HL-60 (cell line): ENCODE measurements around the gene MICU1.

ENCODE experiments used
- GABPA ChIP-seq: IDR thresholded peaks from 2 replicates; pipeline ENCODE4 v1.6.1; 2012; ENCODE audit warnings: low read depth
- POLR2AphosphoS5 ChIP-seq: IDR thresholded peaks from 2 replicates; pipeline ENCODE4 v1.6.1; 2012; ENCODE audit warnings: low read depth
- TF ChIP-seq, protein P1 (sequence below): IDR thresholded peaks from 2 replicates; pipeline ENCODE4 v1.6.1; 2012; ENCODE audit warnings: low read depth; ENCODE audit not compliant: insufficient replicate concordance
- TF ChIP-seq, protein P2 (sequence below): IDR thresholded peaks from one replicate; pipeline ENCODE4 v1.5.1; 2011; ENCODE audit warnings: low read length, control low read depth, inconsistent platforms; ENCODE audit not compliant: insufficient read depth

DNA sequence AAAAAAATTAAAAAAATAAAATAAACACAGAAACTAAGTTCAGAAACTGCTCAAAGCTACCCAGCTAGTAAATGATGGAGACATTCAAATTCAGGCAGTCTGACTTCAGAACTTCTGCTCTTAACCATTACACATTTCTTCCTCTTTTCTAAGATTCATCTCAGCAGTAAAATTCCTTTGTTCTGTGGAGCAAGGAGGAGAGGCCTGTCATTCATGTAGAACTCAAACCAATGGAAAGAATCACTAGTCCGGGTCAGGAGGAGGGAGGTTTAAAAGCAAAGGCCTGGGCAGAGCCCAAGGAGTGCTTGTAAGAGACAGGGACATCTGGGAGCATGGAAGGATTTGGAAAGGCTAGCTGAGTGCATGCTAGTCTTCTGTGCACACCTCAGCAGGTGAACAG lies 233.3 kb downstream of the MICU1 start:
- TF ChIP-seq GABPA (no peak), POLR2AphosphoS5 (no peak)
- TF ChIP-seq, protein P1, sequence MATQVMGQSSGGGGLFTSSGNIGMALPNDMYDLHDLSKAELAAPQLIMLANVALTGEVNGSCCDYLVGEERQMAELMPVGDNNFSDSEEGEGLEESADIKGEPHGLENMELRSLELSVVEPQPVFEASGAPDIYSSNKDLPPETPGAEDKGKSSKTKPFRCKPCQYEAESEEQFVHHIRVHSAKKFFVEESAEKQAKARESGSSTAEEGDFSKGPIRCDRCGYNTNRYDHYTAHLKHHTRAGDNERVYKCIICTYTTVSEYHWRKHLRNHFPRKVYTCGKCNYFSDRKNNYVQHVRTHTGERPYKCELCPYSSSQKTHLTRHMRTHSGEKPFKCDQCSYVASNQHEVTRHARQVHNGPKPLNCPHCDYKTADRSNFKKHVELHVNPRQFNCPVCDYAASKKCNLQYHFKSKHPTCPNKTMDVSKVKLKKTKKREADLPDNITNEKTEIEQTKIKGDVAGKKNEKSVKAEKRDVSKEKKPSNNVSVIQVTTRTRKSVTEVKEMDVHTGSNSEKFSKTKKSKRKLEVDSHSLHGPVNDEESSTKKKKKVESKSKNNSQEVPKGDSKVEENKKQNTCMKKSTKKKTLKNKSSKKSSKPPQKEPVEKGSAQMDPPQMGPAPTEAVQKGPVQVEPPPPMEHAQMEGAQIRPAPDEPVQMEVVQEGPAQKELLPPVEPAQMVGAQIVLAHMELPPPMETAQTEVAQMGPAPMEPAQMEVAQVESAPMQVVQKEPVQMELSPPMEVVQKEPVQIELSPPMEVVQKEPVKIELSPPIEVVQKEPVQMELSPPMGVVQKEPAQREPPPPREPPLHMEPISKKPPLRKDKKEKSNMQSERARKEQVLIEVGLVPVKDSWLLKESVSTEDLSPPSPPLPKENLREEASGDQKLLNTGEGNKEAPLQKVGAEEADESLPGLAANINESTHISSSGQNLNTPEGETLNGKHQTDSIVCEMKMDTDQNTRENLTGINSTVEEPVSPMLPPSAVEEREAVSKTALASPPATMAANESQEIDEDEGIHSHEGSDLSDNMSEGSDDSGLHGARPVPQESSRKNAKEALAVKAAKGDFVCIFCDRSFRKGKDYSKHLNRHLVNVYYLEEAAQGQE = no peak
- TF ChIP-seq, protein P2, sequence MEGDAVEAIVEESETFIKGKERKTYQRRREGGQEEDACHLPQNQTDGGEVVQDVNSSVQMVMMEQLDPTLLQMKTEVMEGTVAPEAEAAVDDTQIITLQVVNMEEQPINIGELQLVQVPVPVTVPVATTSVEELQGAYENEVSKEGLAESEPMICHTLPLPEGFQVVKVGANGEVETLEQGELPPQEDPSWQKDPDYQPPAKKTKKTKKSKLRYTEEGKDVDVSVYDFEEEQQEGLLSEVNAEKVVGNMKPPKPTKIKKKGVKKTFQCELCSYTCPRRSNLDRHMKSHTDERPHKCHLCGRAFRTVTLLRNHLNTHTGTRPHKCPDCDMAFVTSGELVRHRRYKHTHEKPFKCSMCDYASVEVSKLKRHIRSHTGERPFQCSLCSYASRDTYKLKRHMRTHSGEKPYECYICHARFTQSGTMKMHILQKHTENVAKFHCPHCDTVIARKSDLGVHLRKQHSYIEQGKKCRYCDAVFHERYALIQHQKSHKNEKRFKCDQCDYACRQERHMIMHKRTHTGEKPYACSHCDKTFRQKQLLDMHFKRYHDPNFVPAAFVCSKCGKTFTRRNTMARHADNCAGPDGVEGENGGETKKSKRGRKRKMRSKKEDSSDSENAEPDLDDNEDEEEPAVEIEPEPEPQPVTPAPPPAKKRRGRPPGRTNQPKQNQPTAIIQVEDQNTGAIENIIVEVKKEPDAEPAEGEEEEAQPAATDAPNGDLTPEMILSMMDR = no peak
